ENCODE results near the gene RHOF. TPM values are rescaled to one million over a fixed set of nuclear protein-coding genes. Genes with fewer than 3 reads are reported as not detected.

RHOF gene
- total and polyA plus RNA-seq, 8 donors: 2.8 to 12.6 (median 4.9) TPM

- Histone ChIP-seq H3K36me3 (no peaks in the 10 kb centered on the region), H3K27ac (no peak overlapping the region), H3K9me3 (no peaks in the 10 kb centered on the region), H3K4me3 (no peak overlapping the region), H3K4me1 (no peaks in the 10 kb centered on the region), H3K27me3 (no peaks in the 10 kb centered on the region)
- no peak for DNase-seq
- 63 to 81% methylated on average over 12 of the region's 12 CpGs for WGBS, 2 donors
- intact Hi-C loops (cut with DNase I): no loop called here
- no peak for FAIRE-seq
- no peak for TF ChIP-seq CTCF (IDR thresholded peaks at IDR 0.05)
- ATAC-seq: no peak
These were observed 11.9 kb downstream of the RHOF start for GRCh38 chr12:121781484-121781997.

GRCh38 chr12:121780429-121780828, 13.1 kb downstream of the RHOF start:
- Histone ChIP-seq H3K4me3 (no peak overlapping the region), H3K27ac (no peak overlapping the region), H3K36me3 (no peaks in the 10 kb centered on the region), H3K27me3 (no peaks in the 10 kb centered on the region), H3K4me1 (no peaks in the 10 kb centered on the region), H3K9me3 (no peaks in the 10 kb centered on the region)
- intact Hi-C loops (cut with DNase I): no loop called here
- DNase-seq: no peak
- no peak for TF ChIP-seq CTCF (IDR thresholded peaks at IDR 0.05)
- FAIRE-seq: no peak
- 94 to 95% methylated on average over 11 of the region's 11 CpGs for WGBS, 2 donors
- ATAC-seq: no peak

- Histone ChIP-seq H3K9me3 (no peaks in the 10 kb centered on the region), H3K4me3 (no peak overlapping the region), H3K4me1 (no peaks in the 10 kb centered on the region), H3K27me3 (no peaks in the 10 kb centered on the region), H3K27ac (no peak overlapping the region), H3K36me3 (no peaks in the 10 kb centered on the region)
- 92 to 93% methylated on average over 16 to 17 of the region's 17 CpGs for WGBS, 2 donors
- intact Hi-C loops (cut with DNase I): loop anchor here (5.0 to 10.0 kb wide), 2 partner anchors 75 to 82 kb away; no protein-coding TSS in a partner anchor
- DNase-seq (no peak), ATAC-seq (no peak), FAIRE-seq (no peak)
- no peak for TF ChIP-seq CTCF (IDR thresholded peaks at IDR 0.05)
These were observed 14.0 kb downstream of the RHOF start for GRCh38 chr12:121779422-121779895.

GRCh38 chr12:121778567-121779421, 14.7 kb downstream of the RHOF start:
- WGBS, 2 donors: 74 to 76% methylated on average over 17 of the region's 17 CpGs
- intact Hi-C loops (cut with DNase I): loop anchor here (5.0 to 10.0 kb wide), 2 partner anchors 74 to 81 kb away; no protein-coding TSS in a partner anchor
- no peaks in the 10 kb centered on the region for H3K27me3 ChIP-seq

More at GRCh38 chr12:121778567-121779421, 14.7 kb downstream of the RHOF start:
- no peak for TF ChIP-seq CTCF (IDR thresholded peaks at IDR 0.05)
- DNase-seq (no peak), FAIRE-seq (no peak), ATAC-seq (no peak)
- Histone ChIP-seq H3K4me3 (no peak overlapping the region), H3K4me1 (no peaks in the 10 kb centered on the region), H3K36me3 (no peaks in the 10 kb centered on the region), H3K9me3 (no peaks in the 10 kb centered on the region), H3K27ac (no peak overlapping the region)

Measured in pancreas (tissue), 10 donors.